ENCODE data around the gene HERPUD2. TPM values are rescaled to one million over a fixed set of nuclear protein-coding genes. Genes with fewer than 3 reads are reported as not detected.
A peak's percentile ranks its signal among the peaks of the same experiment; 100 is the strongest.
"Not testable (repeated sequence)": the region's sequence is repeated elsewhere in the genome, so short reads cannot be mapped to it uniquely, and the experiment has no call there.

The HERPUD2 gene
- total and polyA plus RNA-seq, 5 donors = 8.4 to 16.8 (median 16.2) TPM

- DNase-seq (no peak), ATAC-seq (peak in 1 of 2 donors; percentile 33)
- no peak overlapping the region for H3K4me3 ChIP-seq (ENCODE audit: low read length)
- no peaks in the 10 kb centered on the region for H3K27me3 ChIP-seq (ENCODE audit: control insufficient read depth, insufficient read depth)
- H3K27ac ChIP-seq (ENCODE audit: low read length) = no peak overlapping the region
- H3K4me1 ChIP-seq (ENCODE audit: control insufficient read depth, insufficient read depth, low read length) = no peaks in the 10 kb centered on the region
- H3K9me3 ChIP-seq (ENCODE audit: control insufficient read depth, low read length) = no peaks in the 10 kb centered on the region
- intact Hi-C loops (cut with DNase I) = no loop called here
Observed at GRCh38 chr7:35604595-35604994, 90.3 kb downstream of the HERPUD2 start.

- 64% methylated on average over 1 of the region's 1 CpG for WGBS
- no peaks in the 10 kb centered on the region for H3K9me3 ChIP-seq (ENCODE audit: control insufficient read depth, low read length)
- no peaks in the 10 kb centered on the region for H3K27me3 ChIP-seq (ENCODE audit: control insufficient read depth, insufficient read depth)
- H3K4me3 ChIP-seq (ENCODE audit: low read length) = no peak overlapping the region
- DNase-seq (no peak), ATAC-seq (no peak)
- peaks cover 2% of the 10 kb centered on the region for H3K4me1 ChIP-seq (ENCODE audit: control insufficient read depth, insufficient read depth, low read length)
- intact Hi-C loops (cut with DNase I) = no loop called here
- H3K27ac ChIP-seq (ENCODE audit: low read length) = no peak overlapping the region
Observed at GRCh38 chr7:35599645-35600044, 95.3 kb downstream of the HERPUD2 start.

GRCh38 chr7:35599061-35599460 is 95.9 kb downstream of the HERPUD2 start:
- Histone ChIP-seq H3K4me3 (ENCODE audit: low read length) (no peak overlapping the region), H3K27me3 (ENCODE audit: control insufficient read depth, insufficient read depth) (no peaks in the 10 kb centered on the region), H3K4me1 (ENCODE audit: control insufficient read depth, insufficient read depth, low read length) (peaks cover 2% of the 10 kb centered on the region), H3K9me3 (ENCODE audit: control insufficient read depth, low read length) (no peaks in the 10 kb centered on the region), H3K27ac (ENCODE audit: low read length) (no peak overlapping the region)
- 49% methylated on average over 2 of the region's 2 CpGs for WGBS
- ATAC-seq (no peak), DNase-seq (no peak)
- intact Hi-C loops (cut with DNase I) = no loop called here

- Histone ChIP-seq H3K27ac (ENCODE audit: low read length) (no peak overlapping the region), H3K4me3 (ENCODE audit: low read length) (no peak overlapping the region), H3K4me1 (ENCODE audit: control insufficient read depth, insufficient read depth, low read length) (peaks cover 2% of the 10 kb centered on the region), H3K27me3 (ENCODE audit: control insufficient read depth, insufficient read depth) (no peaks in the 10 kb centered on the region), H3K9me3 (ENCODE audit: control insufficient read depth, low read length) (no peaks in the 10 kb centered on the region)
- DNase-seq = no peak
- ATAC-seq = peak; percentile 81 to 89
- intact Hi-C loops (cut with DNase I) = no loop called here
- 37% methylated on average over 2 of the region's 2 CpGs for WGBS
Observed at GRCh38 chr7:35596061-35596460, 98.9 kb downstream of the HERPUD2 start.

GRCh38 chr7:35593899-35594298 is 101.0 kb downstream of the HERPUD2 start:
- 72% methylated on average over 8 of the region's 8 CpGs for WGBS
- Histone ChIP-seq H3K27ac (ENCODE audit: low read length) (no peak overlapping the region), H3K27me3 (ENCODE audit: control insufficient read depth, insufficient read depth) (no peaks in the 10 kb centered on the region), H3K4me3 (ENCODE audit: low read length) (no peak overlapping the region), H3K4me1 (ENCODE audit: control insufficient read depth, insufficient read depth, low read length) (peaks cover 2% of the 10 kb centered on the region), H3K9me3 (ENCODE audit: control insufficient read depth, low read length) (no peaks in the 10 kb centered on the region)
- no peak for DNase-seq
- no peak for ATAC-seq
- intact Hi-C loops (cut with DNase I) = no loop called here

- Histone ChIP-seq H3K27me3 (ENCODE audit: control insufficient read depth, insufficient read depth) (no peaks in the 10 kb centered on the region), H3K4me1 (ENCODE audit: control insufficient read depth, insufficient read depth, low read length) (no peaks in the 10 kb centered on the region), H3K4me3 (ENCODE audit: low read length) (no peak overlapping the region), H3K9me3 (ENCODE audit: control insufficient read depth, low read length) (no peaks in the 10 kb centered on the region), H3K27ac (ENCODE audit: low read length) (no peak overlapping the region)
- ATAC-seq (no peak), DNase-seq (no peak)
- intact Hi-C loops (cut with DNase I) = no loop called here
- WGBS = 91% methylated on average over 4 of the region's 4 CpGs
Observed at GRCh38 chr7:35588647-35589046, 106.3 kb downstream of the HERPUD2 start.

GRCh38 chr7:35584990-35585389 is 109.9 kb downstream of the HERPUD2 start:
- no peak for ATAC-seq
- H3K4me3 ChIP-seq (ENCODE audit: low read length) = no peak overlapping the region
- intact Hi-C loops (cut with DNase I) = no loop called here

GRCh38 chr7:35584533-35584932 is 110.4 kb downstream of the HERPUD2 start:
- H3K27me3 ChIP-seq (ENCODE audit: control insufficient read depth, insufficient read depth); H3K4me1 ChIP-seq (ENCODE audit: control insufficient read depth, insufficient read depth, low read length); H3K27ac ChIP-seq (ENCODE audit: low read length); H3K9me3 ChIP-seq (ENCODE audit: control insufficient read depth, low read length); ATAC-seq; intact Hi-C loops (cut with DNase I); H3K4me3 ChIP-seq (ENCODE audit: low read length); DNase-seq: not testable (repeated sequence)
- WGBS = 89% methylated on average over 3 of the region's 3 CpGs

More at GRCh38 chr7:35584990-35585389, 109.9 kb downstream of the HERPUD2 start:
- Histone ChIP-seq H3K9me3 (ENCODE audit: control insufficient read depth, low read length) (no peaks in the 10 kb centered on the region), H3K27me3 (ENCODE audit: control insufficient read depth, insufficient read depth) (no peaks in the 10 kb centered on the region), H3K27ac (ENCODE audit: low read length) (no peak overlapping the region), H3K4me1 (ENCODE audit: control insufficient read depth, insufficient read depth, low read length) (no peaks in the 10 kb centered on the region)
- 73% methylated on average over 2 of the region's 2 CpGs for WGBS
- DNase-seq = no peak

Other genes starting within 250 kb of the HERPUD2 start
- 100 to 1,000 TPM; 198 to 225 (median 212) TPM for gene SEPTIN7, start 105.9 kb upstream of the HERPUD2 start, total RNA-seq
- 189 TPM for gene SEPTIN7, start 105.9 kb upstream of the HERPUD2 start, polyA plus RNA-seq